ENCODE measurements around the gene CYP2U1.

CYP2U1 gene

GRCh38 chr4:107991945-107992630 is 60.7 kb downstream of the CYP2U1 start:
- H3K4me1 ChIP-seq (ENCODE audit: insufficient read depth, poor library complexity, severe bottlenecking) = peaks cover 18% of the 10 kb centered on the region
- H3K27me3 ChIP-seq (ENCODE audit: insufficient read depth, poor library complexity, severe bottlenecking) = no peaks in the 10 kb centered on the region
- H3K27ac ChIP-seq (ENCODE audit: poor library complexity, severe bottlenecking) = no peak overlapping the region
- H3K4me3 ChIP-seq (ENCODE audit: severe bottlenecking) = no peak overlapping the region
- TF ChIP-seq, protein P1, sequence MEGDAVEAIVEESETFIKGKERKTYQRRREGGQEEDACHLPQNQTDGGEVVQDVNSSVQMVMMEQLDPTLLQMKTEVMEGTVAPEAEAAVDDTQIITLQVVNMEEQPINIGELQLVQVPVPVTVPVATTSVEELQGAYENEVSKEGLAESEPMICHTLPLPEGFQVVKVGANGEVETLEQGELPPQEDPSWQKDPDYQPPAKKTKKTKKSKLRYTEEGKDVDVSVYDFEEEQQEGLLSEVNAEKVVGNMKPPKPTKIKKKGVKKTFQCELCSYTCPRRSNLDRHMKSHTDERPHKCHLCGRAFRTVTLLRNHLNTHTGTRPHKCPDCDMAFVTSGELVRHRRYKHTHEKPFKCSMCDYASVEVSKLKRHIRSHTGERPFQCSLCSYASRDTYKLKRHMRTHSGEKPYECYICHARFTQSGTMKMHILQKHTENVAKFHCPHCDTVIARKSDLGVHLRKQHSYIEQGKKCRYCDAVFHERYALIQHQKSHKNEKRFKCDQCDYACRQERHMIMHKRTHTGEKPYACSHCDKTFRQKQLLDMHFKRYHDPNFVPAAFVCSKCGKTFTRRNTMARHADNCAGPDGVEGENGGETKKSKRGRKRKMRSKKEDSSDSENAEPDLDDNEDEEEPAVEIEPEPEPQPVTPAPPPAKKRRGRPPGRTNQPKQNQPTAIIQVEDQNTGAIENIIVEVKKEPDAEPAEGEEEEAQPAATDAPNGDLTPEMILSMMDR (IDR thresholded peaks at IDR 0.05; ENCODE audit: poor library complexity, severe bottlenecking) = no peak
- H3K36me3 ChIP-seq (ENCODE audit: low read depth) = peaks cover 4% of the 10 kb centered on the region; the same call in 1 of the 2 replicates
- ATAC-seq (ENCODE audit: low read depth) (no peak), DNase-seq (ENCODE audit: low spot score) (no peak)
- H3K9me3 ChIP-seq (ENCODE audit: severe bottlenecking) = no peaks in the 10 kb centered on the region

GRCh38 chr4:107993969-107994368 is 62.6 kb downstream of the CYP2U1 start:
- Histone ChIP-seq H3K4me1 (ENCODE audit: insufficient read depth, poor library complexity, severe bottlenecking) (peaks cover 2% of the 10 kb centered on the region), H3K27me3 (ENCODE audit: insufficient read depth, poor library complexity, severe bottlenecking) (no peaks in the 10 kb centered on the region)
- no peak for ATAC-seq (ENCODE audit: low read depth)

GRCh38 chr4:107994894-107995293 is 63.5 kb downstream of the CYP2U1 start:
- Histone ChIP-seq H3K36me3 (ENCODE audit: low read depth) (peaks cover 5% of the 10 kb centered on the region; the same call in 1 of the 2 replicates), H3K27ac (ENCODE audit: poor library complexity, severe bottlenecking) (no peak overlapping the region), H3K27me3 (ENCODE audit: insufficient read depth, poor library complexity, severe bottlenecking) (no peaks in the 10 kb centered on the region), H3K9me3 (ENCODE audit: severe bottlenecking) (no peaks in the 10 kb centered on the region), H3K4me1 (ENCODE audit: insufficient read depth, poor library complexity, severe bottlenecking) (no peaks in the 10 kb centered on the region), H3K4me3 (ENCODE audit: severe bottlenecking) (no peak overlapping the region)
- DNase-seq (ENCODE audit: low spot score) = no peak
- TF ChIP-seq, protein P1 (IDR thresholded peaks at IDR 0.05; ENCODE audit: poor library complexity, severe bottlenecking) = no peak
- no peak for ATAC-seq (ENCODE audit: low read depth)

More at GRCh38 chr4:107993969-107994368, 62.6 kb downstream of the CYP2U1 start:
- Histone ChIP-seq H3K27ac (ENCODE audit: poor library complexity, severe bottlenecking) (no peak overlapping the region), H3K4me3 (ENCODE audit: severe bottlenecking) (no peak overlapping the region), H3K9me3 (ENCODE audit: severe bottlenecking) (no peaks in the 10 kb centered on the region), H3K36me3 (ENCODE audit: low read depth) (peaks cover 4% of the 10 kb centered on the region; the same call in 1 of the 2 replicates)
- DNase-seq (ENCODE audit: low spot score) = no peak
- TF ChIP-seq, protein P1 (IDR thresholded peaks at IDR 0.05; ENCODE audit: poor library complexity, severe bottlenecking) = no peak

- Histone ChIP-seq H3K27ac (ENCODE audit: poor library complexity, severe bottlenecking) (no peak overlapping the region), H3K4me3 (ENCODE audit: severe bottlenecking) (no peak overlapping the region), H3K27me3 (ENCODE audit: insufficient read depth, poor library complexity, severe bottlenecking) (no peaks in the 10 kb centered on the region), H3K4me1 (ENCODE audit: insufficient read depth, poor library complexity, severe bottlenecking) (no peaks in the 10 kb centered on the region), H3K9me3 (ENCODE audit: severe bottlenecking) (no peaks in the 10 kb centered on the region), H3K36me3 (ENCODE audit: low read depth) (peaks cover 12% of the 10 kb centered on the region; the same call in 1 of the 2 replicates)
- DNase-seq (ENCODE audit: low spot score) (no peak), ATAC-seq (ENCODE audit: low read depth) (no peak)
- TF ChIP-seq, protein P1 (IDR thresholded peaks at IDR 0.05; ENCODE audit: poor library complexity, severe bottlenecking) = no peak
These were observed 65.8 kb downstream of the CYP2U1 start for GRCh38 chr4:107996949-107997788.

Data from RWPE2 (cell line).